HG03139 (cell line): Measurements from ENCODE around the gene ARFRP1.

Source experiments
- ATAC-seq: cut with Tn5 transposase; IDR thresholded peaks from one replicate; pipeline ENCODE4 v1.9.1; 2021; ENCODE audit not compliant: unreplicated experiment

The ARFRP1 gene

GRCh38 chr20:63692436-63693082 is 15.2 kb downstream of the ARFRP1 start:
- ATAC-seq = no peak

GRCh38 chr20:63691711-63692435 is 15.9 kb downstream of the ARFRP1 start:
- ATAC-seq = no peak

GRCh38 chr20:63690898-63691710 is 16.7 kb downstream of the ARFRP1 start:
- ATAC-seq = no peak

- no peak for ATAC-seq
These were observed 17.5 kb downstream of the ARFRP1 start for GRCh38 chr20:63690003-63690897.

GRCh38 chr20:63689046-63690002 is 18.5 kb downstream of the ARFRP1 start:
- ATAC-seq = no peak

GRCh38 chr20:63688228-63689045 is 19.3 kb downstream of the ARFRP1 start:
- ATAC-seq = no peak

- ATAC-seq = no peak
These were observed 20.2 kb downstream of the ARFRP1 start for GRCh38 chr20:63687419-63688178.

- ATAC-seq = no peak
These were observed 21.1 kb downstream of the ARFRP1 start for GRCh38 chr20:63686492-63687321.

- no peak for ATAC-seq
These were observed 21.7 kb downstream of the ARFRP1 start for GRCh38 chr20:63686094-63686491.

GRCh38 chr20:63685269-63686026 is 22.3 kb downstream of the ARFRP1 start:
- ATAC-seq = no peak

- ATAC-seq = no peak
These were observed 25.2 kb downstream of the ARFRP1 start for GRCh38 chr20:63682384-63683139.

GRCh38 chr20:63681609-63682142 is 26.1 kb downstream of the ARFRP1 start:
- no peak for ATAC-seq

- ATAC-seq = no peak
These were observed 26.7 kb downstream of the ARFRP1 start for GRCh38 chr20:63680857-63681608.

- ATAC-seq = no peak
These were observed 27.3 kb downstream of the ARFRP1 start for GRCh38 chr20:63680427-63680826.

GRCh38 chr20:63679799-63680305 is 27.9 kb downstream of the ARFRP1 start:
- ATAC-seq = no peak
